ENCODE data around the gene ENPP6. TPM values are rescaled to one million over a fixed set of nuclear protein-coding genes. Genes with fewer than 3 reads are reported as not detected.

The ENPP6 gene
- total RNA-seq, 1 experiment from 2014 or later: not detected

DNA sequence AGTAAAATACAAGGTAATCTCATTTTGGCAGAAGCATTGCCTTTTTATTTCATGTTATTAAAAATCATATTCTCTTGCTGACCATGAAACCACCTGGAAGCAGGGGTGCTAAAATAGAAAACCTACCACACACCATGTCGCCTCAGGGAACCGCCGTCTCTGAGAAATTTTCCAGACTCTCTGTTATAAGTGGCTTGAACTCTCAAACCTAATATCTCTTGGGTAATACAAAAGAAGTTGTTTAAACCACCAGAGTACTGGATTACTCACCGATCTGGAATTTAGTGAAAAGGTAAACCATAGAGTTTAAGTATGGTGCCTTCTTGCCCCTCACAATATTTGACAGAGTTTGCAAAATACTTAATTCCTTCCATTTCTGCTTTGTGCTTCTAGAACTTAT is 27.7 kb downstream of the ENPP6 start:
- POLR2A ChIA-PET: no interaction called here

GRCh38 chr4:184188443-184189400 is 29.0 kb downstream of the ENPP6 start:
- ChIA-PET CTCF (interaction anchor here (0.5 to 0.6 kb wide), 3 partner anchors 43 to 326 kb away, joined by 3 to 4 read pairs (median 3); no protein-coding TSS in a partner anchor), POLR2A (no interaction called here)
- Mint-ChIP-seq H3K4me3 (ENCODE audit: unreplicated experiment) (no peak overlapping the region), H3K4me1 (ENCODE audit: insufficient read depth, unreplicated experiment) (peaks cover 6% of the 10 kb centered on the region), H3K36me3 (ENCODE audit: insufficient read depth, unreplicated experiment) (no peaks in the 10 kb centered on the region), H3K27me3 (ENCODE audit: insufficient read depth, unreplicated experiment) (no peaks in the 10 kb centered on the region), H3K27ac (ENCODE audit: low read depth, unreplicated experiment) (no peak overlapping the region), H3K9me3 (ENCODE audit: unreplicated experiment) (no peaks in the 10 kb centered on the region)
- DNase-seq (ENCODE audit: unreplicated experiment): no peak
- no TSS peak for BruUV-seq (replicated peaks)
- TF ChIP-seq, protein P1, sequence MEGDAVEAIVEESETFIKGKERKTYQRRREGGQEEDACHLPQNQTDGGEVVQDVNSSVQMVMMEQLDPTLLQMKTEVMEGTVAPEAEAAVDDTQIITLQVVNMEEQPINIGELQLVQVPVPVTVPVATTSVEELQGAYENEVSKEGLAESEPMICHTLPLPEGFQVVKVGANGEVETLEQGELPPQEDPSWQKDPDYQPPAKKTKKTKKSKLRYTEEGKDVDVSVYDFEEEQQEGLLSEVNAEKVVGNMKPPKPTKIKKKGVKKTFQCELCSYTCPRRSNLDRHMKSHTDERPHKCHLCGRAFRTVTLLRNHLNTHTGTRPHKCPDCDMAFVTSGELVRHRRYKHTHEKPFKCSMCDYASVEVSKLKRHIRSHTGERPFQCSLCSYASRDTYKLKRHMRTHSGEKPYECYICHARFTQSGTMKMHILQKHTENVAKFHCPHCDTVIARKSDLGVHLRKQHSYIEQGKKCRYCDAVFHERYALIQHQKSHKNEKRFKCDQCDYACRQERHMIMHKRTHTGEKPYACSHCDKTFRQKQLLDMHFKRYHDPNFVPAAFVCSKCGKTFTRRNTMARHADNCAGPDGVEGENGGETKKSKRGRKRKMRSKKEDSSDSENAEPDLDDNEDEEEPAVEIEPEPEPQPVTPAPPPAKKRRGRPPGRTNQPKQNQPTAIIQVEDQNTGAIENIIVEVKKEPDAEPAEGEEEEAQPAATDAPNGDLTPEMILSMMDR (IDR thresholded peaks at IDR 0.05; ENCODE audit: unreplicated experiment): no peak
- intact Hi-C loops (cut with micrococcal nuclease): no loop called here

More for the DNA sequence above, 27.7 kb downstream of the ENPP6 start:
- DNase-seq (ENCODE audit: unreplicated experiment): peak; percentile 14
- H3K36me3 Mint-ChIP-seq (ENCODE audit: insufficient read depth, unreplicated experiment): no peaks in the 10 kb centered on the region
- no TSS peak for BruUV-seq (replicated peaks)
- no peaks in the 10 kb centered on the region for H3K27me3 Mint-ChIP-seq (ENCODE audit: insufficient read depth, unreplicated experiment)
- no peak overlapping the region for H3K4me3 Mint-ChIP-seq (ENCODE audit: unreplicated experiment)
- peaks cover 6% of the 10 kb centered on the region for H3K4me1 Mint-ChIP-seq (ENCODE audit: insufficient read depth, unreplicated experiment)
- H3K9me3 Mint-ChIP-seq (ENCODE audit: unreplicated experiment): no peaks in the 10 kb centered on the region
- TF ChIP-seq, protein P1 (IDR thresholded peaks at IDR 0.05; ENCODE audit: unreplicated experiment): no peak
- intact Hi-C loops (cut with micrococcal nuclease): no loop called here
- CTCF ChIA-PET: no interaction called here
- peak overlapping the region; percentile 22 for H3K27ac Mint-ChIP-seq (ENCODE audit: low read depth, unreplicated experiment)

DNA sequence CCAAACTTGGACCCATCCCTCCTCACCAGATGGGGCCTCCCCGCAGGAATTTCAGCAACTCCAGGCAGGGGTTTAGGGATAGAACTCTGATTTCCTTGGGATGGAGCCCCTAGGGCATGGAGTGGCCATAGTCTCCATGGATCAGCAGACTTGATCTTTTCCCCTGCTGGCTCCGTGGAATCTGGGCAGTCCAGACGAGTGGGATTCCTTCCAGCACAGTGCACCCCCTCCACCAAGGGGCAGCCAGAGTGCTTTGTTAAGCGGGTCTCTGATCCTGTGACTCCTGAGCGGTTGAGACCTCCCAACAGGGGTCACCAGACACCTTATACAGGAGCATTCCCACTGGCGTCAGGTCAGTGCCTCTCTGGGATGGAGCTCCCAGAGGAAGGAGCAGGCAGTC is 40.4 kb downstream of the ENPP6 start:
- H3K4me1 Mint-ChIP-seq (ENCODE audit: insufficient read depth, unreplicated experiment): no peaks in the 10 kb centered on the region
- no peak overlapping the region for H3K4me3 Mint-ChIP-seq (ENCODE audit: unreplicated experiment)
- H3K27me3 Mint-ChIP-seq (ENCODE audit: insufficient read depth, unreplicated experiment): no peaks in the 10 kb centered on the region
- peaks cover 23% of the 10 kb centered on the region for H3K9me3 Mint-ChIP-seq (ENCODE audit: unreplicated experiment)
- intact Hi-C loops (cut with micrococcal nuclease): no loop called here
- TF ChIP-seq, protein P1 (IDR thresholded peaks at IDR 0.05; ENCODE audit: unreplicated experiment): no peak
- DNase-seq (ENCODE audit: unreplicated experiment): no peak
- no peak overlapping the region for H3K27ac Mint-ChIP-seq (ENCODE audit: low read depth, unreplicated experiment)
- H3K36me3 Mint-ChIP-seq (ENCODE audit: insufficient read depth, unreplicated experiment): no peaks in the 10 kb centered on the region
- ChIA-PET POLR2A (no interaction called here), CTCF (interaction anchor here (0.6 to 2.1 kb wide), 2 partner anchors 11 to 706 kb away, joined by 3 to 6 read pairs; no protein-coding TSS in a partner anchor)
- BruUV-seq (replicated peaks): no TSS peak

DNA sequence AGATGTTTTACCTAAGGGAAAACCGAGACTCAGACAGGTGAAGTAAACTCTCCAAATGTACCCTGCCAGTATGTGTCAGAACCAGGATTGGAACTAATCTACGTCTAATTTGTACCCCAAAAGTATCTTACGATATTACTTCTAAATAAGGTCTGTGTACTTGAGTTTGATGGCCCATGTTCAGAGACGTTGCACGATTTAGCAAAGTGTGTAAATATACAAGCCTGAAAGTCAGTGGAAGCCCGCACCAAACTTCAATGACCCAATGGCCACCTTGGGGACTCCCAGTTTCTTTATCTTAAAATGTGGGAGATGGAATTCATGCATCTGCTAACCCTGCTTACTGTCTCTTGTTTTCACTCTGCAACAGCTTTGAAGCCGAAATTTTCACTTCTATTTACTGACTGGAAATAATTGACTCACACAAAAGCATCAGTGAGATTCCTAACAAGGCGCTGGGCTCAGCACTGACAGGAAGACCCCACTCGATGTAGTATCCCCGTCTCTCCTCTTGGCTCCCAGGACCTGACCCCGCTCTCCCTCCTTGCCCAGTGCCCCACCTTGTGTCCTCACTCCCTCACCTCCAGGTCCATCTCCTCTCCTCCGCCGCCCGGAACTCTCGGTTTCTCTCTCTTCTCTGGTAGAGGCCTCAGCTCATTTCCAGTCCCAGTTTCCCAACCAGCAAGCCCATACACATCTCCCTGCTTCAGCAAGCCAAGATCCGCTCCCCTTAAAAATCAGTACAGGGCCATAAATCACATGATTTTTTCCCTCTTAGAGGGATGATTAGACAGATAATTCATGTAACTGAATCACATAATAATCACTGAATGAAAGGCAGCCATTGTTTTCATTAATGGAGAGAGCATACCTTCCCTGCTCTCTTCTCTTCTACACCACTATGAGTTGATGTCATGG is 42.8 kb downstream of the ENPP6 start:
- H3K4me3 Mint-ChIP-seq (ENCODE audit: unreplicated experiment): no peak overlapping the region
- BruUV-seq (replicated peaks): no TSS peak
- H3K4me1 Mint-ChIP-seq (ENCODE audit: insufficient read depth, unreplicated experiment): no peaks in the 10 kb centered on the region
- TF ChIP-seq, protein P1 (IDR thresholded peaks at IDR 0.05; ENCODE audit: unreplicated experiment): no peak
- POLR2A ChIA-PET: no interaction called here
- peaks cover 19% of the 10 kb centered on the region for H3K9me3 Mint-ChIP-seq (ENCODE audit: unreplicated experiment)
- H3K27ac Mint-ChIP-seq (ENCODE audit: low read depth, unreplicated experiment): no peak overlapping the region
- DNase-seq (ENCODE audit: unreplicated experiment): no peak
- intact Hi-C loops (cut with micrococcal nuclease): no loop called here
- CTCF ChIA-PET: no interaction called here
- H3K36me3 Mint-ChIP-seq (ENCODE audit: insufficient read depth, unreplicated experiment): no peaks in the 10 kb centered on the region
- H3K27me3 Mint-ChIP-seq (ENCODE audit: insufficient read depth, unreplicated experiment): no peaks in the 10 kb centered on the region

All from MCF 10A (cell line).